Measurements from ENCODE around the gene PSRC1.

- TF ChIP-seq CTCF (IDR thresholded peaks at IDR 0.05; ENCODE audit: insufficient read depth, low read length, poor library complexity, severe bottlenecking), result no peak
- no peak for TF ChIP-seq EZH2phosphoT487 (conservative IDR thresholded peaks at IDR 0.05; ENCODE audit: low read length)
These were observed 10.7 kb downstream of the PSRC1 start for GRCh38 chr1:109272021-109272799.
